Ramos (cell line): ENCODE results near the gene CCDC171.
"Not testable (repeated sequence)": the region's sequence is repeated elsewhere in the genome, so short reads cannot be mapped to it uniquely, and the experiment has no call there.

Experiments used
- in situ Hi-C: fragments of 300-500 bp; cut with MboI; formaldehyde crosslinking; loops from one replicate; pipeline ENCODE4 v1.14.3; 2022; ENCODE audit warnings: low sequenced_read_pairs; ENCODE audit not compliant: unreplicated experiment

CCDC171 gene

GRCh38 chr9:15741015-15741414, 188.2 kb downstream of the CCDC171 start:
- in situ Hi-C loops, result no loop called here

- in situ Hi-C loops, result no loop called here
These were observed 190.7 kb downstream of the CCDC171 start for GRCh38 chr9:15743512-15743911.

GRCh38 chr9:15744196-15744595, 191.4 kb downstream of the CCDC171 start:
- in situ Hi-C loops, result no loop called here

GRCh38 chr9:15746905-15747304, 194.1 kb downstream of the CCDC171 start:
- in situ Hi-C loops, result no loop called here

- in situ Hi-C loops, result no loop called here
These were observed 202.8 kb downstream of the CCDC171 start for GRCh38 chr9:15755660-15756059.

- in situ Hi-C loops, result no loop called here
These were observed 208.7 kb downstream of the CCDC171 start for GRCh38 chr9:15761551-15761950.

- in situ Hi-C loops, result no loop called here
These were observed 210.5 kb downstream of the CCDC171 start for GRCh38 chr9:15763371-15763770.

GRCh38 chr9:15764131-15764530, 211.3 kb downstream of the CCDC171 start:
- in situ Hi-C loops, result no loop called here

GRCh38 chr9:15769547-15769946, 216.7 kb downstream of the CCDC171 start:
- in situ Hi-C loops, result no loop called here

- in situ Hi-C loops, result loop anchor here (25.0 kb wide), 1 partner anchor 92 kb away; no protein-coding TSS in a partner anchor
These were observed 226.0 kb downstream of the CCDC171 start for GRCh38 chr9:15778861-15779260.

- in situ Hi-C loops, result loop anchor here (25.0 kb wide), 1 partner anchor 95 kb away; no protein-coding TSS in a partner anchor
These were observed 229.3 kb downstream of the CCDC171 start for GRCh38 chr9:15782106-15782505.

GRCh38 chr9:15785584-15785983, 232.7 kb downstream of the CCDC171 start:
- in situ Hi-C loops, result loop anchor here (25.0 kb wide), 1 partner anchor 98 kb away; no protein-coding TSS in a partner anchor

- in situ Hi-C loops, result loop anchor here (25.0 kb wide), 1 partner anchor 99 kb away; no protein-coding TSS in a partner anchor
These were observed 233.8 kb downstream of the CCDC171 start for GRCh38 chr9:15786616-15787015.

GRCh38 chr9:15810219-15810899, 257.5 kb downstream of the CCDC171 start:
- in situ Hi-C loops, result not testable (repeated sequence)

- in situ Hi-C loops, result no loop called here
These were observed 260.2 kb downstream of the CCDC171 start for GRCh38 chr9:15813076-15813475.

GRCh38 chr9:15824310-15824709, 271.5 kb downstream of the CCDC171 start:
- in situ Hi-C loops, result no loop called here

- in situ Hi-C loops, result no loop called here
These were observed 278.5 kb downstream of the CCDC171 start for GRCh38 chr9:15831384-15831783.

- in situ Hi-C loops, result no loop called here
These were observed 281.7 kb downstream of the CCDC171 start for GRCh38 chr9:15834541-15834940.

- in situ Hi-C loops, result no loop called here
These were observed 284.3 kb downstream of the CCDC171 start for GRCh38 chr9:15837079-15837679.

- in situ Hi-C loops, result no loop called here
These were observed 289.2 kb downstream of the CCDC171 start for GRCh38 chr9:15842051-15842450.

GRCh38 chr9:15843316-15843715, 290.5 kb downstream of the CCDC171 start:
- in situ Hi-C loops, result no loop called here

- in situ Hi-C loops, result no loop called here
These were observed 291.1 kb downstream of the CCDC171 start for GRCh38 chr9:15843931-15844330.
